Caco-2 (cell line): ENCODE measurements around the gene GAS2L2. TPM values are rescaled to one million over a fixed set of nuclear protein-coding genes. Genes with fewer than 3 reads are reported as not detected.

Experiments used
- BruUV-seq: library from RNA; stranded (reverse); fragments of 400-500 nt; replicated peaks from 2 replicates; lab custom pipeline; 2021; lab: Mats Ljungman, UMichigan
- CTCF ChIA-PET: fragments of 300-600 bp; sonication (Branson Sonifier 250); formaldehyde crosslinking; loops from one replicate; lab custom pipeline; 2022; ENCODE audit warnings: antibody characterized with exemption; lab: Charles Lee
- POLR2A ChIA-PET: fragments of 300-600 bp; sonication (Branson Sonifier 250); formaldehyde crosslinking; loops from one replicate; lab custom pipeline; 2022; ENCODE audit warnings: antibody characterized with exemption; lab: Charles Lee
- DNase-seq, 2 experiments: peaks; one replicate each; pipeline versions ENCODE4 v3.0.0 to v3.0.0-alpha.2; 2020 to 2022
- H3K27me3 ChIP-seq: replicated peaks from 2 replicates; pipeline ENCODE4 v1.6.0; 2011; ENCODE audit warnings: low read length; ENCODE audit not compliant: control insufficient read depth, insufficient read depth
- H3K36me3 ChIP-seq: 2 replicates; pipeline ENCODE4 v1.5.1; 2011; ENCODE audit warnings: low read length; ENCODE audit not compliant: control insufficient read depth, insufficient read depth
- H3K4me1 ChIP-seq: fragments of 250-450 bp; sonication (Bioruptor Pico); 2 replicates; pipeline ENCODE4 v1.5.1; 2020; ENCODE audit warnings: mild to moderate bottlenecking
- H3K4me3 ChIP-seq: 2 replicates; pipeline ENCODE4 v1.5.1; 2011; ENCODE audit warnings: low read depth, mild to moderate bottlenecking, control low read depth, low read length
- H3K9me3 ChIP-seq: fragments of 250-450 bp; sonication (Bioruptor Pico); 2 replicates; pipeline ENCODE4 v1.5.1; 2020; ENCODE audit warnings: mild to moderate bottlenecking, moderate library complexity
- H3K27ac Mint-ChIP-seq: one replicate; pipeline ENCODE4 v1.8.0; 2022; ENCODE audit warnings: mixed read lengths; ENCODE audit not compliant: unreplicated experiment
- H3K27me3 Mint-ChIP-seq: one replicate; pipeline ENCODE4 v1.8.0; 2022; ENCODE audit warnings: mixed read lengths; ENCODE audit not compliant: insufficient read depth, unreplicated experiment
- H3K36me3 Mint-ChIP-seq: one replicate; pipeline ENCODE4 v1.8.0; 2022; ENCODE audit warnings: mild to moderate bottlenecking, mixed read lengths; ENCODE audit not compliant: insufficient read depth, unreplicated experiment
- H3K4me1 Mint-ChIP-seq: one replicate; pipeline ENCODE4 v1.8.0; 2022; ENCODE audit warnings: low read depth, mixed read lengths; ENCODE audit not compliant: unreplicated experiment
- H3K4me3 Mint-ChIP-seq: one replicate; pipeline ENCODE4 v1.8.0; 2022; ENCODE audit warnings: mild to moderate bottlenecking, moderate library complexity, mixed read lengths; ENCODE audit not compliant: unreplicated experiment
- H3K9me3 Mint-ChIP-seq: one replicate; pipeline ENCODE4 v1.8.0; 2022; ENCODE audit warnings: mixed read lengths; ENCODE audit not compliant: unreplicated experiment
- intact Hi-C: fragments of 100-400 bp; cut with micrococcal nuclease; formaldehyde crosslinking; loops from one replicate; pipeline ENCODE4 v1.10.0; 2022; ENCODE audit not compliant: unreplicated experiment
- total RNA-seq: library from RNA; stranded (reverse); gene quantifications from 2 replicates; pipeline ENCODE4 v1.2.3, GENCODE V29; 2022
- TF ChIP-seq, protein P1 (sequence below), 2 experiments: fragments of 200-600 bp in 1 of 2; IDR thresholded peaks; 1 replicate in 1 of 2; 2 replicates in 1 of 2; pipeline versions ENCODE4 v1.5.1 to v1.8.0; 2011 to 2022; ENCODE audit warnings: antibody characterized with exemption in 1 of 2, control low read depth in 1 of 2, inconsistent platforms in 1 of 2, low read depth in 1 of 2, low read length in 1 of 2, mild to moderate bottlenecking in 1 of 2, moderate library complexity in 1 of 2; ENCODE audit not compliant: insufficient read depth in 1 of 2, severe bottlenecking in 1 of 2, unreplicated experiment in 1 of 2

GAS2L2 gene
- total RNA-seq, 1 experiment from 2014 or later, result not detected

DNA sequence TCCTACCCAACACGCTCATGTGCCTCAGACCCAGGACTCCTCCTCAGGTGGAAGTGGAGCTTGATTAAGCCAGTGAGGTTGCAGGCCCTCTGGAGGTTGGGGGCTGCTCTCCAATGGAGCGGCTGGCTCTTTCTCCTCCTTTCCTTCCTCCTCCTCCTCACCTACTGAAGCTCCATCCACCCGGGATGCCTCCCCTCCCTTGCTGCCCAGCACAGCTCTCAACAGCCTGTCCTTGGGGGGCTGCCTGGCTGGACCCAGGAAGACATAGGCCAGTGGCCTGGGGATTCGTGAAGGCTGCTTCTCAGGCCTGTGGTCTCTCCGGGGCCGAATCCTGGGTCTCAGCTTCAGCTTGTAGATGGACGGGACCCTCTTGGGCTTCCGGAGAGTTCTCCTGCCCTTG is 8.2 kb downstream of the GAS2L2 start:
- Histone ChIP-seq H3K27me3 (no peaks in the 10 kb centered on the region), H3K4me1 (no peaks in the 10 kb centered on the region; the same call in 1 of the 2 replicates), H3K9me3 (no peaks in the 10 kb centered on the region), H3K36me3 (no peaks in the 10 kb centered on the region), H3K4me3 (no peak overlapping the region)
- DNase-seq, result no peak
- BruUV-seq, result no TSS peak
- Mint-ChIP-seq H3K4me3 (no peak overlapping the region), H3K4me1 (no peaks in the 10 kb centered on the region), H3K9me3 (no peaks in the 10 kb centered on the region), H3K36me3 (peaks cover 5% of the 10 kb centered on the region), H3K27ac (no peak overlapping the region), H3K27me3 (peaks cover 5% of the 10 kb centered on the region)
- intact Hi-C loops, result loop anchor here (5.0 kb wide), 2 partner anchors 118 to 433 kb away; no protein-coding TSS in a partner anchor
- ChIA-PET CTCF (interaction anchor here (1.0 to 1.9 kb wide), 2 partner anchors 12 to 132 kb away, joined by 3 to 5 read pairs; no protein-coding TSS in a partner anchor), POLR2A (no interaction called here)
- TF ChIP-seq, protein P1, sequence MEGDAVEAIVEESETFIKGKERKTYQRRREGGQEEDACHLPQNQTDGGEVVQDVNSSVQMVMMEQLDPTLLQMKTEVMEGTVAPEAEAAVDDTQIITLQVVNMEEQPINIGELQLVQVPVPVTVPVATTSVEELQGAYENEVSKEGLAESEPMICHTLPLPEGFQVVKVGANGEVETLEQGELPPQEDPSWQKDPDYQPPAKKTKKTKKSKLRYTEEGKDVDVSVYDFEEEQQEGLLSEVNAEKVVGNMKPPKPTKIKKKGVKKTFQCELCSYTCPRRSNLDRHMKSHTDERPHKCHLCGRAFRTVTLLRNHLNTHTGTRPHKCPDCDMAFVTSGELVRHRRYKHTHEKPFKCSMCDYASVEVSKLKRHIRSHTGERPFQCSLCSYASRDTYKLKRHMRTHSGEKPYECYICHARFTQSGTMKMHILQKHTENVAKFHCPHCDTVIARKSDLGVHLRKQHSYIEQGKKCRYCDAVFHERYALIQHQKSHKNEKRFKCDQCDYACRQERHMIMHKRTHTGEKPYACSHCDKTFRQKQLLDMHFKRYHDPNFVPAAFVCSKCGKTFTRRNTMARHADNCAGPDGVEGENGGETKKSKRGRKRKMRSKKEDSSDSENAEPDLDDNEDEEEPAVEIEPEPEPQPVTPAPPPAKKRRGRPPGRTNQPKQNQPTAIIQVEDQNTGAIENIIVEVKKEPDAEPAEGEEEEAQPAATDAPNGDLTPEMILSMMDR (IDR thresholded peaks at IDR 0.05; ENCODE audit: insufficient read depth in 1 of 2, low read depth in 1 of 2, low read length in 1 of 2, severe bottlenecking in 1 of 2, unreplicated experiment in 1 of 2), result no peak

DNA sequence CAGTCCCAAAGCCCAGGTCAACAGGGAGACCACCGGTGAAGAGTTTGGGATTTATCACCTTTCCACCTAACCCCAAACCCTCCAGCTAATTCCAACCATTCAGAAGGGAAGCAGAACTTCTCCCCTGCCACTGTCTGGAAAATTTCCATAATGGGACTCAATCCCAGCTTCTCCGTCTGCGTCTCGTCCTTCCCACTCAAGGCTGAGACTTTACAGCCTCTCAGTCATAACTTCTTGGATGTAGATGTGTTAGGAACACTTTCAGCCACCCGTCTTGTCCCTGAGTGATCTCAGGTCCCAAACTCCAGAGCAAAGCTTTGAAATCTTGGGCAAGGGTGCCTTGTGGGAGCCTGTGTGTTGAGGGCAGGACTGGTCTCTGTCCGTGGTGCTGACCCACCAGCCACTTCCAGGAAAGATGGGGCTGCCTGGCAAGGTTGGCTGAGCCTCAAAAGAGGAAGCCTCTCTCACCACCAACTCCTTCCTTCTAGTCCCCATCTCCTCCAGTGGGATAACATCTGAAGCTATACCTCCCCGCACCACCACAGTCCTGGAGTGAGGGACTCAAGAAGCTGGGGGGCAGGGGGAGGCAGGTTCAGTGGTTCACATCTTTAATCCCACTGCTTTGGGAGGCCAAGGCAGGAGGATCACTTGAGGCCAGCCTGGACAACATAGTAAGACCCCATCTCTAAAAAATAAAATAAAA is 9.3 kb downstream of the GAS2L2 start:
- CTCF ChIA-PET, result interaction anchor here (1.0 to 1.9 kb wide), 2 partner anchors 10 to 130 kb away, joined by 3 to 5 read pairs; no protein-coding TSS in a partner anchor
- intact Hi-C loops, result no loop called here

DNA sequence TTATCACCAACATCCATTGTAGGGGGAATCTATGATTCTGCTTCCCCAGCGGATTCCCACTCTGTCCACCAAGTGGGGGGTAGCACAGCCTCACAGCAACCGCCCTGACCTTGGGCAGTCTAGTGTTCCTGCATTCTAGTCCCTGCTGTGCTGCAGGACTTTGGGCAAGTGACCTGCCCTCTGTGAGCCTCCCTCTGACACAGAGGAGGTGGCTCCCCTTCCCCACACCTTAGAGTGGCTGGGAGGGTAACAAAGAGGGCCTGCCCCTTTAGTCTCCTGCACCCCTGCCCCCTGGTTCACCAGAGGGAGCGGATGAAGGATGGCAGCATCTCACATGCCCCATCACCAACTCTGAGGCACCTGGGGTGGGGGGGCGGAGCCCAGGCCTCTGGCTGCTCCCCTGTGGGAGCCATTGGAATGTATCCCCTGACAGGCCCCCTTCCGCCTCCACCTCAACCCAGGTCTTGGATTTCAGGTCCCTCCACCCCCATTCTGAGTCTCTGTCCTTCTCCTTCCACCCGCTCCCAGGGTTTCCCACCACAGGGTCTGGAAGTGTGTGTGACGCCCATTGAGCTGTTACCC is 10.1 kb downstream of the GAS2L2 start:
- ChIA-PET POLR2A (no interaction called here), CTCF (interaction anchor here (1.9 kb wide), 1 partner anchor 130 kb away, joined by 5 read pairs; no protein-coding TSS in a partner anchor)
- DNase-seq, result peak in 1 of 2 experiments; percentile 27
- H3K36me3 ChIP-seq, result no peaks in the 10 kb centered on the region
- intact Hi-C loops, result no loop called here
- H3K4me3 ChIP-seq, result no peak overlapping the region
- Mint-ChIP-seq H3K4me3 (no peak overlapping the region), H3K9me3 (no peaks in the 10 kb centered on the region), H3K27me3 (peaks cover 8% of the 10 kb centered on the region), H3K36me3 (peaks cover 5% of the 10 kb centered on the region), H3K4me1 (no peaks in the 10 kb centered on the region), H3K27ac (no peak overlapping the region)
- TF ChIP-seq, protein P1 (IDR thresholded peaks at IDR 0.05; ENCODE audit: insufficient read depth in 1 of 2, low read depth in 1 of 2, low read length in 1 of 2, severe bottlenecking in 1 of 2, unreplicated experiment in 1 of 2), result no peak
- H3K27me3 ChIP-seq, result no peaks in the 10 kb centered on the region
- BruUV-seq, result no TSS peak
- H3K9me3 ChIP-seq, result no peaks in the 10 kb centered on the region
- no peaks in the 10 kb centered on the region; the same call in 1 of the 2 replicates for H3K4me1 ChIP-seq

More for the DNA sequence above, 9.3 kb downstream of the GAS2L2 start:
- H3K9me3 Mint-ChIP-seq, result no peaks in the 10 kb centered on the region
- DNase-seq, result peak; percentile 58 to 70
- TF ChIP-seq, protein P1 (IDR thresholded peaks at IDR 0.05; ENCODE audit: insufficient read depth in 1 of 2, low read depth in 1 of 2, low read length in 1 of 2, severe bottlenecking in 1 of 2, unreplicated experiment in 1 of 2), result no peak
- Histone ChIP-seq H3K27me3 (no peaks in the 10 kb centered on the region), H3K9me3 (no peaks in the 10 kb centered on the region), H3K4me3 (no peak overlapping the region), H3K4me1 (no peaks in the 10 kb centered on the region; the same call in 1 of the 2 replicates), H3K36me3 (no peaks in the 10 kb centered on the region)
- POLR2A ChIA-PET, result interaction anchor here (0.5 kb wide), 1 partner anchor 158 kb away, joined by 5 read pairs; no protein-coding TSS in a partner anchor
- H3K36me3 Mint-ChIP-seq, result peaks cover 5% of the 10 kb centered on the region
- H3K27ac Mint-ChIP-seq, result no peak overlapping the region
- no TSS peak for BruUV-seq
- H3K4me3 Mint-ChIP-seq, result no peak overlapping the region
- peaks cover 8% of the 10 kb centered on the region for H3K27me3 Mint-ChIP-seq
- no peaks in the 10 kb centered on the region for H3K4me1 Mint-ChIP-seq
